Esophagus muscularis mucosa (tissue), 4 donors: Measurements from ENCODE around the gene RPS6KA1. TPM values are rescaled to one million over a fixed set of nuclear protein-coding genes. Genes with fewer than 3 reads are reported as not detected.

Experiments
- DNase-seq: peaks from one replicate; pipeline ENCODE4 v3.0.0-alpha.2; 2017; ENCODE audit errors: extremely low spot score
- H3K27ac ChIP-seq, 4 donors: fragments of 200-600 bp; sonication (generic); replicated peaks in 1 of 4; 1 replicate in 3 of 4; 2 replicates in 1 of 4; pipeline ENCODE4 v1.5.1; 2016 to 2019; ENCODE audit warnings: mild to moderate bottlenecking in 1 of 4
- H3K27me3 ChIP-seq, 4 donors: fragments of 200-600 bp; sonication (generic); one replicate each; pipeline versions ENCODE4 v1.5.1 to v1.6.0; 2016 to 2019
- H3K36me3 ChIP-seq, 4 donors: fragments of 200-600 bp; sonication (generic); one replicate each; pipeline ENCODE4 v1.5.1; 2016 to 2019
- H3K4me1 ChIP-seq, 4 donors: fragments of 200-600 bp; sonication (generic); one replicate each; pipeline ENCODE4 v1.5.1; 2016 to 2019
- H3K4me3 ChIP-seq, 4 donors: fragments of 200-600 bp; sonication (generic); 1 replicate in 2 of 4; 2 replicates in 2 of 4; pipeline ENCODE4 v1.5.1; 2016 to 2019; ENCODE audit warnings: mild to moderate bottlenecking in 4 of 4, moderate library complexity in 1 of 4
- H3K9me3 ChIP-seq, 4 donors: fragments of 200-600 bp; sonication (generic); 1 replicate in 3 of 4; 2 replicates in 1 of 4; pipeline ENCODE4 v1.5.1; 2016 to 2019
- CTCF ChIP-seq, 3 experiments: fragments of 200-600 bp in 2 of 3; fragments of 450-650 bp in 1 of 3; sonication (generic) in 2 of 3; IDR thresholded peaks; one replicate each; pipeline ENCODE4 v1.5.1; 2017 to 2019; ENCODE audit warnings: antibody characterized with exemption in 3 of 3, mild to moderate bottlenecking in 2 of 3, moderate library complexity in 1 of 3
- EP300 ChIP-seq: sonication (generic); formaldehyde crosslinking; IDR thresholded peaks from one replicate; pipeline ENCODE4 v1.6.1; 2017; ENCODE audit warnings: antibody characterized with exemption
- POLR2A ChIP-seq: fragments of 450-650 bp; IDR thresholded peaks from one replicate; pipeline ENCODE4 v1.6.1; 2017; ENCODE audit warnings: antibody characterized with exemption, moderate library complexity, mild to moderate bottlenecking, low read depth
- POLR2AphosphoS5 ChIP-seq, 2 donors: sonication (generic); formaldehyde crosslinking; IDR thresholded peaks; one replicate each; pipeline ENCODE4 v1.6.1; 2017; ENCODE audit warnings: antibody characterized with exemption in 2 of 2
- WGBS: methylation state at CpG from one replicate; pipeline ENCODE4 v1.1.5; 2018; 5-methylcytosine and 5-hydroxymethylcytosine counted together
- intact Hi-C: fragments of 100-400 bp; cut with DNase I; formaldehyde crosslinking; loops from one replicate; pipeline ENCODE4 v1.15.1; 2023
- total RNA-seq, 4 donors: library from RNA; depleted of rRNA; stranded (reverse); fragments of >200 nt; gene quantifications; one replicate each; pipeline versions ENCODE4 v1.1.0 to v1.2.1, GENCODE V29; 2016

The RPS6KA1 gene
- total RNA-seq, 4 donors from 2014 or later = 7.0 to 16.7 (median 8.7) TPM

- TF ChIP-seq EP300 = no peak
- no peak for TF ChIP-seq CTCF (IDR thresholded peaks at IDR 0.05)
- no peak for TF ChIP-seq POLR2AphosphoS5 (IDR thresholded peaks at IDR 0.05)
- TF ChIP-seq POLR2A = no peak
- H3K9me3 ChIP-seq = no peaks in the 10 kb centered on the region
- H3K4me3 ChIP-seq = peak overlapping the region in 1 of 4 donors; percentile 7
- H3K27ac ChIP-seq = peak overlapping the region; percentile 47 to 72 (median 67)
- H3K27me3 ChIP-seq = no peaks in the 10 kb centered on the region
- no peak for DNase-seq
- H3K4me1 ChIP-seq = peaks cover 7 to 22% (median 18%) of the 10 kb centered on the region in 4 donors
- WGBS = 82% methylated on average over 9 of the region's 9 CpGs
- intact Hi-C loops = no loop called here
- H3K36me3 ChIP-seq = no peaks in the 10 kb centered on the region
Measured at GRCh38 chr1:26542771-26543451, 13.3 kb downstream of the RPS6KA1 start.

GRCh38 chr1:26543462-26543861, 13.9 kb downstream of the RPS6KA1 start:
- Histone ChIP-seq H3K9me3 (no peaks in the 10 kb centered on the region), H3K4me1 (peaks cover 7 to 22% (median 18%) of the 10 kb centered on the region in 4 donors), H3K27me3 (no peaks in the 10 kb centered on the region), H3K27ac (peak overlapping the region; percentile 47 to 72 (median 67)), H3K4me3 (peak overlapping the region in 1 of 4 donors; percentile 7), H3K36me3 (no peaks in the 10 kb centered on the region)
- DNase-seq = no peak
- intact Hi-C loops = no loop called here
- WGBS = 74% methylated on average over 3 of the region's 5 CpGs
- no peak for TF ChIP-seq POLR2A

- Histone ChIP-seq H3K27ac (peak overlapping the region in 1 of 4 donors; percentile 72), H3K36me3 (no peaks in the 10 kb centered on the region), H3K4me1 (peaks cover 7 to 22% (median 17%) of the 10 kb centered on the region in 4 donors), H3K9me3 (no peaks in the 10 kb centered on the region), H3K27me3 (no peaks in the 10 kb centered on the region), H3K4me3 (no peak overlapping the region)
- WGBS = 84% methylated on average over 4 of the region's 5 CpGs
- TF ChIP-seq POLR2AphosphoS5 (IDR thresholded peaks at IDR 0.05) = no peak
- TF ChIP-seq POLR2A = no peak
- no peak for TF ChIP-seq EP300
- TF ChIP-seq CTCF (IDR thresholded peaks at IDR 0.05) = no peak
- intact Hi-C loops = no loop called here
- DNase-seq = no peak
Measured at GRCh38 chr1:26544126-26544525, 14.6 kb downstream of the RPS6KA1 start.

GRCh38 chr1:26545969-26546323, 16.4 kb downstream of the RPS6KA1 start:
- Histone ChIP-seq H3K36me3 (no peaks in the 10 kb centered on the region), H3K4me1 (peaks cover 0 to 15% (median 7%) of the 10 kb centered on the region in 4 donors), H3K27me3 (no peaks in the 10 kb centered on the region), H3K4me3 (peak overlapping the region; percentile 27 to 49 (median 32)), H3K9me3 (no peaks in the 10 kb centered on the region), H3K27ac (peak overlapping the region in 2 of 4 donors; percentile 33 to 44)
- WGBS = no CpG with 5 or more reads among the region's 4 CpGs
- intact Hi-C loops = no loop called here
- TF ChIP-seq POLR2A = no peak
- TF ChIP-seq EP300 = no peak
- TF ChIP-seq POLR2AphosphoS5 (IDR thresholded peaks at IDR 0.05) = no peak
- TF ChIP-seq CTCF (IDR thresholded peaks at IDR 0.05) = no peak
- no peak for DNase-seq

- Histone ChIP-seq H3K4me1 (peaks cover 0 to 13% (median 7%) of the 10 kb centered on the region in 4 donors), H3K27me3 (no peaks in the 10 kb centered on the region), H3K27ac (no peak overlapping the region), H3K4me3 (peak overlapping the region in 3 of 4 donors; percentile 31 to 49 (median 34)), H3K36me3 (no peaks in the 10 kb centered on the region), H3K9me3 (no peaks in the 10 kb centered on the region)
- no peak for DNase-seq
- no peak for TF ChIP-seq POLR2AphosphoS5 (IDR thresholded peaks at IDR 0.05)
- TF ChIP-seq EP300 = no peak
- no peak for TF ChIP-seq POLR2A
- no peak for TF ChIP-seq CTCF (IDR thresholded peaks at IDR 0.05)
- intact Hi-C loops = no loop called here
- 77% methylated on average over 5 of the region's 8 CpGs for WGBS
Measured at GRCh38 chr1:26546375-26546774, 16.8 kb downstream of the RPS6KA1 start.
